K562 (cell line): ENCODE results near the gene POLA1.

Experiments
- ATF4 ChIP-seq: fragments of 450-650 bp; formaldehyde crosslinking; IDR thresholded peaks from 2 replicates; pipeline ENCODE4 v1.4.0; 2022; ENCODE audit warnings: mild to moderate bottlenecking, moderate library complexity
- C11orf30 ChIP-seq: fragments of 450-650 bp; IDR thresholded peaks from 2 replicates; pipeline ENCODE4 v1.6.1; 2016; ENCODE audit warnings: low read depth, mild to moderate bottlenecking
- CEBPB ChIP-seq: fragments of 450-650 bp; IDR thresholded peaks from 2 replicates; pipeline ENCODE4 v1.6.1; 2016; ENCODE audit warnings: missing genetic modification characterization, missing compliant biosample characterization
- CTCF ChIP-seq, 3 experiments: IDR thresholded peaks in 2 of 3; conservative IDR thresholded peaks in 1 of 3; 2 replicates each; pipeline ENCODE4 v1.5.1; 2011 to 2012; ENCODE audit warnings: low read length in 3 of 3, mild to moderate bottlenecking in 3 of 3, control low read depth in 2 of 3, improper control_type of control experiment in 1 of 3, inconsistent platforms in 1 of 3, low read depth in 1 of 3, mixed read lengths in 1 of 3, moderate library complexity in 1 of 3; ENCODE audit not compliant: insufficient read depth in 2 of 3
- EZH2 ChIP-seq: IDR thresholded peaks from 2 replicates; pipeline ENCODE4 v1.6.1; 2012; ENCODE audit warnings: low read depth, mild to moderate bottlenecking, inconsistent platforms, low read length, borderline replicate concordance
- POLR2A ChIP-seq: fragments of 450-650 bp; conservative IDR thresholded peaks from 2 replicates; pipeline ENCODE4 v1.6.1; 2016
- USF2 ChIP-seq: sonication (generic); formaldehyde crosslinking; IDR thresholded peaks from 2 replicates; pipeline ENCODE4 v1.5.0; 2020; ENCODE audit warnings: missing genetic modification reagents

- TF ChIP-seq CTCF (IDR thresholded peaks at IDR 0.05 in 2 of 3, conservative IDR thresholded peaks at IDR 0.05 in 1 of 3; ENCODE audit: insufficient read depth in 2 of 3, low read depth in 1 of 3, low read length in 3 of 3) (no peak), C11orf30 (no peak), ATF4 (CRISPR knock-in tag) (no peak), EZH2 (no peak), USF2 (CRISPR knock-in tag) (no peak), POLR2A (no peak), CEBPB (no peak)
Measured at GRCh38 chrX:25004040-25004439, 310.3 kb downstream of the POLA1 start.
